ENCODE data around the gene VEGFC. TPM values are rescaled to one million over a fixed set of nuclear protein-coding genes. Genes with fewer than 3 reads are reported as not detected.

Gene VEGFC
- total RNA-seq, 1 donor from 2014 or later: 20.3 TPM

DNA sequence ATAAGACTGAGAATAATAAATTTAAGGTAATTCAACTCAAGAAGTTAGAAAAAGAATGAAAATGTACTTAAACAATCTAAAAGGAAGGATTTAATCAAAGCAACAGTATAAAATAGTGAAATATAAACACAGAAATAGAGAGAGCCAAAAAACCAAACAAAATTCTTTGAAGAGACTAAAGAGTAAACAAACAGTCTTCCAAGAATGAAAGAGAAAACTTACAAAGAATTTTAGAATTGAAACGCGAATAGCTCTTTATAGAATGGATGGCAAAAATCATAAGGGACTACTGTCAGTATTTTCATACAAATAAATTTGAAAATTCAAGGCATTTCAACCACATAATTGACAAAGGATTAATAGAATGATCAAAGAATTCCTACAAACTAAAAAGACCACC is 41.7 kb downstream of the VEGFC start:
- H3K27ac Mint-ChIP-seq (ENCODE audit: unreplicated experiment): no peak overlapping the region
- H3K4me1 Mint-ChIP-seq (ENCODE audit: low read depth, unreplicated experiment): peaks cover 15% of the 10 kb centered on the region

DNA sequence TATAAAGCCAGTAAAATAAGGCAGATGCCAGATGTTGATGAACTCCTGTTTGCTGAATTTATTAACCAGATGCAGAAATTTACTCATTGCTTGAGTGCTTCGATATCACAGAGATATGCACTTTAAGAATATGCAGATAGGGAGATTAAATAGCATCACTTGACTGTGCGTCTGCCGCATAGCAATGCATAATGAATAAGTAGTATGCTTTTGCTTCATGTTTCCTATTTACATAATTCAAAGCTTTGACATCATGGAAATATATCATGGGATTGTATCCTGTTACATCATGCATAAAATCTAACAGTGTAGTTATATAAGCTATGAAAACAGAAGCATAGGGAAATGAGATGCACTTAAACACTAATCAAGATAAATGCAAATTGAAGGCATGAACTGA is 45.9 kb downstream of the VEGFC start:
- no peak overlapping the region for H3K27ac ChIP-seq (ENCODE audit: low read depth, low read length)
- H2AFZ ChIP-seq (ENCODE audit: low read depth, low read length): no peak overlapping the region
- peaks cover 97% of the 10 kb centered on the region for H3K79me2 ChIP-seq (ENCODE audit: insufficient read depth, low read length)
- H3K4me1 Mint-ChIP-seq (ENCODE audit: low read depth, unreplicated experiment): no peaks in the 10 kb centered on the region
- peaks cover 3% of the 10 kb centered on the region for H3K4me1 ChIP-seq (ENCODE audit: insufficient read depth, low read length)
- no peaks in the 10 kb centered on the region for H3K27me3 ChIP-seq (ENCODE audit: insufficient read depth, low read length)
- H3K4me3 Mint-ChIP-seq (ENCODE audit: unreplicated experiment): no peak overlapping the region
- TF ChIP-seq EZH2 (IDR thresholded peaks at IDR 0.05; ENCODE audit: insufficient read depth, low read length): no peak
- TF ChIP-seq, protein P1, sequence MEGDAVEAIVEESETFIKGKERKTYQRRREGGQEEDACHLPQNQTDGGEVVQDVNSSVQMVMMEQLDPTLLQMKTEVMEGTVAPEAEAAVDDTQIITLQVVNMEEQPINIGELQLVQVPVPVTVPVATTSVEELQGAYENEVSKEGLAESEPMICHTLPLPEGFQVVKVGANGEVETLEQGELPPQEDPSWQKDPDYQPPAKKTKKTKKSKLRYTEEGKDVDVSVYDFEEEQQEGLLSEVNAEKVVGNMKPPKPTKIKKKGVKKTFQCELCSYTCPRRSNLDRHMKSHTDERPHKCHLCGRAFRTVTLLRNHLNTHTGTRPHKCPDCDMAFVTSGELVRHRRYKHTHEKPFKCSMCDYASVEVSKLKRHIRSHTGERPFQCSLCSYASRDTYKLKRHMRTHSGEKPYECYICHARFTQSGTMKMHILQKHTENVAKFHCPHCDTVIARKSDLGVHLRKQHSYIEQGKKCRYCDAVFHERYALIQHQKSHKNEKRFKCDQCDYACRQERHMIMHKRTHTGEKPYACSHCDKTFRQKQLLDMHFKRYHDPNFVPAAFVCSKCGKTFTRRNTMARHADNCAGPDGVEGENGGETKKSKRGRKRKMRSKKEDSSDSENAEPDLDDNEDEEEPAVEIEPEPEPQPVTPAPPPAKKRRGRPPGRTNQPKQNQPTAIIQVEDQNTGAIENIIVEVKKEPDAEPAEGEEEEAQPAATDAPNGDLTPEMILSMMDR (IDR thresholded peaks at IDR 0.05; ENCODE audit: insufficient read depth, low read depth, low read length): no peak
- no peaks in the 10 kb centered on the region for H3K27me3 Mint-ChIP-seq (ENCODE audit: low read depth, unreplicated experiment)
- FAIRE-seq (peak; percentile 20), DNase-seq (ENCODE audit: low read depth) (no peak)
- no peak overlapping the region for H3K27ac Mint-ChIP-seq (ENCODE audit: unreplicated experiment)
- H3K9me3 ChIP-seq (ENCODE audit: insufficient read depth, low read depth, low read length): no peaks in the 10 kb centered on the region
- H3K4me2 ChIP-seq (ENCODE audit: low read length): no peak overlapping the region
- H4K20me1 ChIP-seq (ENCODE audit: insufficient read depth, low read length): peaks cover 46% of the 10 kb centered on the region
- H3K36me3 Mint-ChIP-seq (ENCODE audit: low read depth, unreplicated experiment): no peaks in the 10 kb centered on the region
- H3K36me3 ChIP-seq (ENCODE audit: insufficient read depth, low read length): no peaks in the 10 kb centered on the region
- no peak overlapping the region for H3K4me3 ChIP-seq (ENCODE audit: insufficient read depth, low read depth, low read length)
- H3K9me3 Mint-ChIP-seq (ENCODE audit: unreplicated experiment): no peaks in the 10 kb centered on the region
- H3K9ac ChIP-seq (ENCODE audit: low read length): no peak overlapping the region

More for the DNA sequence above, 41.7 kb downstream of the VEGFC start:
- H3K4me1 ChIP-seq (ENCODE audit: insufficient read depth, low read length): peaks cover 18% of the 10 kb centered on the region
- Mint-ChIP-seq H3K9me3 (ENCODE audit: unreplicated experiment) (no peaks in the 10 kb centered on the region), H3K4me3 (ENCODE audit: unreplicated experiment) (no peak overlapping the region), H3K27me3 (ENCODE audit: low read depth, unreplicated experiment) (no peaks in the 10 kb centered on the region), H3K36me3 (ENCODE audit: low read depth, unreplicated experiment) (no peaks in the 10 kb centered on the region)
- H3K9ac ChIP-seq (ENCODE audit: low read length): no peak overlapping the region
- H2AFZ ChIP-seq (ENCODE audit: low read depth, low read length): no peak overlapping the region
- peaks cover 47% of the 10 kb centered on the region for H4K20me1 ChIP-seq (ENCODE audit: insufficient read depth, low read length)
- no peaks in the 10 kb centered on the region for H3K36me3 ChIP-seq (ENCODE audit: insufficient read depth, low read length)
- no peaks in the 10 kb centered on the region for H3K27me3 ChIP-seq (ENCODE audit: insufficient read depth, low read length)
- FAIRE-seq (no peak), DNase-seq (ENCODE audit: low read depth) (no peak)
- H3K27ac ChIP-seq (ENCODE audit: low read depth, low read length): no peak overlapping the region
- peaks cover 98% of the 10 kb centered on the region for H3K79me2 ChIP-seq (ENCODE audit: insufficient read depth, low read length)
- no peak overlapping the region for H3K4me3 ChIP-seq (ENCODE audit: insufficient read depth, low read depth, low read length)
- H3K9me3 ChIP-seq (ENCODE audit: insufficient read depth, low read depth, low read length): no peaks in the 10 kb centered on the region
- no peak for TF ChIP-seq EZH2 (IDR thresholded peaks at IDR 0.05; ENCODE audit: insufficient read depth, low read length)
- TF ChIP-seq, protein P1 (IDR thresholded peaks at IDR 0.05; ENCODE audit: insufficient read depth, low read depth, low read length): no peak
- no peak overlapping the region for H3K4me2 ChIP-seq (ENCODE audit: low read length)

DNA sequence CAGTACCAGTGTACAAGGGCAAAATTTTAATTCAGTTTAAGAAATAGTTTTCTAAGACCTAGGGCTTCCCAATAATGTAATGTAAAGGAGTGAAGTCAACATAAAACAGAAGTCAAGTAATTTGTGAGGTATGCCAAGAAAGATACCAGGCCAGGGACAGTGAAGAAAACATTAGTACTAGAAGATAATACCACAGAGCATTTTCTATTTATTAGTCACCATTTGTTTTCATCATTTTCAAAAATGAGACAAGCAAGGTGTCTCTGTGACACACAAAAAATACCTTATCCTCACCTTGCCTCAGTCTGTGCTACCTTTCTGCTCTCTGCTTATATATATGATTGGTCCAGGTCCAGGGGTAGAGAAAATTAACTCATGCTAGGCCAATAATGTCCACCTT is 46.8 kb downstream of the VEGFC start:
- FAIRE-seq (no peak), DNase-seq (ENCODE audit: low read depth) (no peak)
- Histone ChIP-seq H3K9me3 (ENCODE audit: insufficient read depth, low read depth, low read length) (no peaks in the 10 kb centered on the region), H3K27me3 (ENCODE audit: insufficient read depth, low read length) (no peaks in the 10 kb centered on the region), H3K79me2 (ENCODE audit: insufficient read depth, low read length) (peaks cover 97% of the 10 kb centered on the region), H3K4me2 (ENCODE audit: low read length) (no peak overlapping the region), H3K9ac (ENCODE audit: low read length) (no peak overlapping the region), H2AFZ (ENCODE audit: low read depth, low read length) (no peak overlapping the region), H3K4me3 (ENCODE audit: insufficient read depth, low read depth, low read length) (no peak overlapping the region), H4K20me1 (ENCODE audit: insufficient read depth, low read length) (peaks cover 52% of the 10 kb centered on the region), H3K4me1 (ENCODE audit: insufficient read depth, low read length) (peaks cover 3% of the 10 kb centered on the region), H3K27ac (ENCODE audit: low read depth, low read length) (no peak overlapping the region), H3K36me3 (ENCODE audit: insufficient read depth, low read length) (no peaks in the 10 kb centered on the region)
- no peaks in the 10 kb centered on the region for H3K36me3 Mint-ChIP-seq (ENCODE audit: low read depth, unreplicated experiment)
- H3K27ac Mint-ChIP-seq (ENCODE audit: unreplicated experiment): no peak overlapping the region
- no peak overlapping the region for H3K4me3 Mint-ChIP-seq (ENCODE audit: unreplicated experiment)
- TF ChIP-seq, protein P1 (IDR thresholded peaks at IDR 0.05; ENCODE audit: insufficient read depth, low read depth, low read length): no peak
- no peak for TF ChIP-seq EZH2 (IDR thresholded peaks at IDR 0.05; ENCODE audit: insufficient read depth, low read length)
- H3K27me3 Mint-ChIP-seq (ENCODE audit: low read depth, unreplicated experiment): no peaks in the 10 kb centered on the region
- H3K9me3 Mint-ChIP-seq (ENCODE audit: unreplicated experiment): no peaks in the 10 kb centered on the region
- H3K4me1 Mint-ChIP-seq (ENCODE audit: low read depth, unreplicated experiment): no peaks in the 10 kb centered on the region
